Skin of body (tissue), 2 donors: ENCODE measurements around the gene IGLL1. TPM values are rescaled to one million over a fixed set of nuclear protein-coding genes. Genes with fewer than 3 reads are reported as not detected.
A peak's percentile ranks its signal among the peaks of the same experiment; 100 is the strongest.
"Not testable (repeated sequence)": the region's sequence is repeated elsewhere in the genome, so short reads cannot be mapped to it uniquely, and the experiment has no call there.

Experiments
- DNase-seq: peaks from one replicate; lab custom pipeline; 2025; lab: John Stamatoyannopoulos, UW
- total RNA-seq: library from RNA; depleted of rRNA; stranded (reverse); fragments of >200 nt; gene quantifications from one replicate; pipeline ENCODE4 v1.2.3, GENCODE V29; 2014

The IGLL1 gene
- total RNA-seq, 1 donor from 2014 or later, result 0.39 TPM

DNA sequence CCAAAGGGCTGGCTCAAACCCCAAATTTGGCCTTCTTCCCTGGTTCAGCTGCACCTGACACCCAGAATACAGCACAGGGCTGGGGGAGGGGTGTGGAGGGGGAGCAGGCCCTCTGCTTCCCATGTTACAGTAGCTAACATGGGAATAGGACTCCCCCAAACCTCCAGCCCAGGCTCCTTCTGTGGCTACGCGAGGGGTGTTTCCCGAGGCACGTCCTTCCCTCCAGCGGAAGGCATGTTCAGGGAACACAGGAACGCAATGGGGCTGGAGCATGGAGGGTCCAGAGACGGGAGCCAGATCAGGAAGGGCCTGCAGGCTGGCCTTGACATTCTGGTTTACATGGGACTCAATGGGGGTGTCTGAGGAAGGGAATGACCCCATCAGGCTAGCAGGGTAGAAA, 11.8 kb upstream of the IGLL1 start:
- no peak for DNase-seq

DNA sequence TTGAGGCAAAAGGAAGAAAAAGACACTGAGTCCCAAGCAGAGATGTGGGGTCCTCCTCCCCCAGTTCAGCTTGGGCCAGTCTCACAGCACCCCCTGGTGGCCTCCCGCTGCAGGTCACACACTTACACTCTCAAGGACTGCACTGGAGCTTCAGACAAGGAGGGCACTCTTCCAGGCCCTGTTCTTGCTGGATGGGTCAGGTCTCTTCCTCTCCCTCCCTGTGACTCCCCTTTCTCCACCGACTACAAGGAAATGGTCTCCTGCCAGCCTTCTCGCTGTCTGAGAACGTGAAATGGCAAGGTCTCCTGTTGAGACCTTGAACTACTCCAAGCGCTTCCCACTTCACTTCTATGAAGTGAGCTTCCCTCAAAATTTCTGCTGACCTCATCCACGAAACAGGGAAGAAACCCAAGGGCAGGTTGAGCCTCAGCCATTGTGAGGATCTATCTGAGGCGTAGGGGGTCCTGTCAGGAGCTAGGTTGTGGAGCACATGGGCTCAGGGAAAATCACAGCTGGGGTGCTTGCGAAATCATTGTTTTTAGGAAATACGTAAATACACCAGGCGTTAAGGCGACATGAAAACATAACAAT, 11.2 kb upstream of the IGLL1 start:
- no peak for DNase-seq

DNA sequence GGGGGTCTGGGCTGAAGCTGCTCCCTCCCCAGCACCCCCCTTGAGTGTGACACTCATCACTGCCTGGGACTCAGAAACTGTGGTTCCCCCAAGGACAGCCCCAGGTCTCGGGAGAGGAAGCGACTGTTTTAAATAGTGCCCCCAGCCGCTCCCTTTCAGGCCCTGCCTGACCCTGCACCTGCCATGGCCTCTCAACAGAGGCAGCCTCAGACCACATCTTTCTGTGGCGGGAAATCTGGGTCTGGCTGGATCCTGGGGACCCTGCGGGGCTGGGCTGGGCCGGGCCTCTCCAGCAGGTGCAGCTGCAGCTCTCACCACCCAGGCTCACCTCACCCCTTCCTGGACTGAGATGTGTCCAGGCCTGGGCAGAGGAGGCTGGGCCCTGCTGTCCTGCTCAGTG, 3.7 kb upstream of the IGLL1 start:
- DNase-seq, result no peak

DNA sequence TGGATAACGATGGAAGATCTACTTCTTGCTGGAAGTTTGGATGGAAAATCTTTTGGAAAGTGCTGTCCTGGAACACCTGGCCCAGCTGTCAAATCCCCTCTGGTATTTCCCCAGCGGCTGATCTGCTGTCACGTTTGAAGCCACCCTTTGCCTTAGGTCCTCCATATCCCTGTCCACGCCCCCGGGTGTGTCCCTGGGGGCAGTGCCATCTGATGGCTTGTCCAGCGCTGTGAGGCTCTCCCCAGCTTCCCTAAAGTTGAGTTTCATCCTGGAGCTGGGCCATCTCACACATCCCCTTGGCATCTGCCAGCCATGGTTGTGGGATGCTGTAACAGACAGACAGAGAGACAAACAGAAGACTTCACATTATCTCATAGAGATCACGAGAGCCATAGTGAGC, 3.1 kb upstream of the IGLL1 start:
- no peak for DNase-seq

DNA sequence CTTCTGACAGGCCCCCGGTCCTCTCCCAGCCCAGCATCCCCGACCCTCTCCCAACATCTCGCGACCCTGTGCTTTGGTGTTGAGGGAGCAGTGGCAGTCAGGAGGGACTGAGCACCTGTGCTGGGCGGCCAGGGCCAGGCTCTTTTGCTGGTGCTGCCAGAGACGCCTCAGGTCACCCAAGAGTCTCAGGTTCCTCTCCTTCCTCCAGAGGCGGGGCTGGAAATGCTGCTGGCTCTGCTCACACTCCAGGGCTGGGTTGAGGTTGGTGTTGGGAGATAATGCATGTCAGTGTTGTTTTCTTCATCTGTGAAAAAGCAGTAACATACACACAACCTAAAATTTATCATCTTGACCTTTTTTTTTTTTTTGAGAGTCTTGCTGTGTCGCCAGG, 1.2 kb upstream of the IGLL1 start:
- DNase-seq, result no peak

DNA sequence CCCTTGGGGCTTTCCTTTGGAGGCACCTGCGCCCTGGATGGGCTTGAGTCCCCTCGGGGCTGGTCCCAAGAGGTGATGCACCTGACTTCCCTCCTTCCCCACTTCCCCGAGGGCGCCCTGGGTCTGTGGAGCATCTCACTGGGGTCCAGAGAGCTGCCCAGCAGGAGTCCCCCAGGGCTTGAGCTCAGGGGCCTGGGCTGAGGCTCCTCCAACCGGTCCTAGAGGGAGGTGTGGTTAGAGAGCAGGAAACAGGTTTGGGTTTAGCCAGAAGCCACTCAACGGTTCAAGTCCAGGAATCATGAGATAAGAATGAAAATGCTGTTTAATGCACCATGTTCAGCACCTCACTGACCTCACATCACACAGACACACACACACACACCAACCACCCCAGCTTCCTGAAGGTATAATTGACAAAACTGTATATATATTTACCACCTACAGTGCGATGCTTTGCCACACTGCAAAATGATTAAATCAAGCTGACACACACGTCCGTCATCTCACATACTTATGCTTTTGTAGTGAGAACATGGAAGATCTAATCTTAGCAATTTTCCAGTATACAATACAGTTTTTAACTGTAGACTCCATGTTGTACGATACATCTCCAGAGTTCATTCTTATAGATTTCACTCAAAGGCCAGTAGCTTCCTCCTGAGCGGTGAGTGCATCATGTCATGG, 628 bp upstream of the IGLL1 start:
- no peak for DNase-seq

DNA sequence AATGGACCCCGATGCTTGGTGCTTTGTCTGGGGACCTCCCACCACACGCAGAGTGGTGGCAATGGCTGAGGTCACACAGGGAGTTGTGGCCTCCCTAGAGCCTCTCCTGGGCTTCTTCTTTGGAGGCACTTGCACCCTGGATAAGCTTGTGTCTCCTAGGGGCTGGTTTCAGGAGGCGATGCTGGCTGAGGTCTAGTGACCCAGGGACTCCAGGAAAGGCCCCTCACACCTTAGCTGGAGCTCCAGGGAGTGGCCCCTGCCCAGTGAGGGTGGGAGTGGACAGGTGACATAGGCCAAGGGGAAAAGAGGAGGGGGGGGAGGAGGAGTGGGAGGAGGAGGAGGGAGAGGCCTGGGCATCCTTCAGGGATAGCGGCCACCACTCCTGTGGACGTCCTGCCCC, 810 bp downstream of the IGLL1 start:
- DNase-seq, result no peak

DNA sequence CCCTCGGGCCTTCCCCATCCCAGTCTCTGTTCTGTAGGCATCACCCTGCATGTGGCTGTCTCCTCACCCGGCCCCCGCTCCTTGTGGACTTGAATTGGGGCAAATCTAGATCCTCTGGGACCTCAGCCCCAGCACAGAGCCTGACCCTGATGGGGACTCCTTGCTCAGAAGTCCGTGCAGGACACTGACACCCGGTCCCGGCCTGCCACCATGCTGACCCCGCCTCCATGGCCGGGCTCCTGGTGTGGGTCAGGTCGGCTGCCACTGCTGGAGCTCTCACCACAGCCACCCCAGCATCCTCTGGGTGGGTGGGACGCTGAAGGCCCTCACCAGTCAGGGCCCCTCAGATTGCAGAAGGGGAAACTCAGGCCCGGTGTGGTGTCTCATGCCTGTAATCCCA, 1.8 kb downstream of the IGLL1 start:
- DNase-seq, result no peak

DNA sequence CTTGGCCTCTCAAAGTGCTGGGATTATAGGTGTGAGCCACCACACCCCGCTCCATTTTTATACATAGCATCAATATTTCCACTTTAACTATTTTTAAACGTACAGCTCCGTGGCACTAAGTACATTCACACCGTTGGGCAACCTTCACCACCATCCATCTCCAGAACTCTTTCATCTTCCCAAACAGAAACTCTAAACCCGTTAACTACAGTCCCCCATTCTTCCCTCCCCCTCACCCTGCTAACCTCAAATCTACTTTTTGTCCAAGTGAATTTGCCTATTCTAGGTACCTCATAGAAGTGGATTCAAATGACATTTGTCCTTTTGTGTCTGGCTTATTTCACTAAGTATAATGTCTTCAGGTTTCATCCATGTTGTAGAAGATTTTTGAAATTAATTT, 3.4 kb downstream of the IGLL1 start:
- no peak for DNase-seq

DNA sequence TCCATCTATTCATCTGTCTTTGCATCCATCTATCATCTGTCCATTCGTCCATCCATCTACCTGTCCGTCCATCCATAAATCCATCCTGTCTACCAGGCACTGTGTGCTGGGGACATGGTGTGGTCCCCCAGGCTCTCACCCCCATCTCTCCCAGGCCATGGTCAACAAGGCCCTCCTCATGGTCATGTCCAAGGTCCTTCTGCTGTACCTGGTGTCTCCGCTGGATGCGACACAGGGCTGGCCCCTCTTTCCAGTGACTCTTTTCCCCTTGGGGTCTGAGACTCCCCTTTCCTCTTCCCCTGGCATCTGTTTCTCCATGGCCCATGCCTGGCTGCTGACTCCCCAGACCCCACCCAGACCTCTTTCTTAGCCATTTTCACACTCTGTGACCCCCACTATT, 4.5 kb downstream of the IGLL1 start:
- no peak for DNase-seq

DNA sequence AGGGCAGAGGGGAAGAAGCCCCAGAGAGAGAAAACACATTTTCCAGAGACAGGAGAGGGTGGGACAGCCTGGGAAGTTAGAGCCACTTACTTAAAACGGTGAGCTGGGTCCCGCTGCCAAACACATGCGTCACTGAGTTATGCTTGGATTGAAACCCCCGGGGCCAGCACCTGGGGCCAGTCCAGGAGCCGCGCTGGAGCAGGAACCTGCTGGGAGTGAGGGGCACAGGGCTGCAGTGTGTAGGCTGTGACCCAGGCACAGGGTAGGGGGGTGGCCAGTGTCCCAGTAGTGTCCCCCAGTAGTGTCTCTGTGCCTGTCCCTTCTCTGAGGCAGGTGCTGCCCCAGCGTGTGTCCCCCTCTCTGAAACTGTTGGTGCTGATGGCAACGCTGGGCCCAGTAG, 5.2 kb downstream of the IGLL1 start:
- no peak for DNase-seq

DNA sequence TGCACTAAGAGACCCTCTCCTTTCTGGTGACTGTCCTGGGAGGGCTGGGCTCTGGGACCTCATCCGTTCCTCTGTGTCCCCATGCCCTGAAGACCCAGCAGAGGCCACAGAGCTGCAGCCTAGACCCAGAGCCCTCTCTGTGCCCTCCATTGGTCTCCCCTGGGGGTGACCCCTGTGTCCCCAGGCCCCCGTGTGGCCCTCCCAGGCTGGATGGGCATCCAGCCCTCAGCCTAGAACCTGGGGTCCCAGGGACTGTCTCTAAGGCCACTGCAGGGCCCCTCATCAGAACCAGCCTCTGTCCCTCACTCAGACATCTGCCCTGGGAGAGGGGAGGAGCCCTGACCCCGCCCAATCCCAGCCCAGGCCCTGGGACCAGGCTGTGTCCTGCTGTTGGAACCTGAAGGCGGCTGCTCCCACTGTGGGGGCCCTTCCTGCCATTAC, 5.7 kb downstream of the IGLL1 start:
- DNase-seq, result no peak

DNA sequence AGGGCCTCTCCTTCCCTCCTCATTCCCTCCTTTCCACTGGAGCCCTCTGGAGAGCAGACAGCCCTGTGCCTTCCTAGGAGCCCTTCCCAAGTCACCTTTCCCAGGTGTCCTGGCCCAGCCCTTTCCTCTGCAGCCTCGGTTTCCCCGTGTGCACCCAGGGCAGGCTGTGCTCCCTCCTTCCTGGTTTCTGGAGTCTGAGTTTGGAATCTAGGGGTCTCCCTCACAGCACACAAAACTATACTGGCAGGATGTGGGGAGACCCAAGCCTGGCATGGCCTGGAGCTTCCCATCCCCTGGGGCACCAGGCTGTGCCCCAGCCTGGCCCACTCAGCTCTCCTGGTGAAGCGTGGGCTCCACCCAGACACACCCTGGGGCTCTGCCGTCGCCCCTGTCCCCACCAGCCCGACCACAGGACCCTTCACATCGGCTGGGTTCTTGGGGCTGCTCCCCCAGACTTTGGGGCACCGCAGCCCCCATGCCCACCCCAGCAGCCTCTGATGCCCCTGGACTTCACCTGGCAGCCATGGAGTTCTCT, 6.3 kb downstream of the IGLL1 start:
- DNase-seq, result not testable (repeated sequence)

DNA sequence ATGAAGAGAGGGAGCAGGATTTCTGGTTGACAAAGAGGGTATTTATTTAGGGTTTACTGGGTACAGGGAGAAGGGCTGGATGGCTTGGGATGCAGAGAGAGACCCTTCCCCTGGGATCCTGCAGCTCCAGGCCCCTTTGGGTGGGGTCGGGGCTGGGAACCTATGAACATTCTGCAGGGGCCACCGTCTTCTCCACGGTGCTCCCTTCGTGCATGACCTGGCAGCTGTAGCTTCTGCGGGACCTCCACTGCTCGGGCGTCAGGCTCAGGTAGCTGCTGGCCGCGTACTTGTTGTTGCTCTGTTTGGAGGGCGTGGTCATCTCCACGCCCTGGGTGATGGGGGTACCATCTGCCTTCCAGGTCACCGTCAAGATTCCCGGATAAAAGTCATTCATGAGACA, 7.0 kb downstream of the IGLL1 start:
- DNase-seq, result not testable (repeated sequence)

DNA sequence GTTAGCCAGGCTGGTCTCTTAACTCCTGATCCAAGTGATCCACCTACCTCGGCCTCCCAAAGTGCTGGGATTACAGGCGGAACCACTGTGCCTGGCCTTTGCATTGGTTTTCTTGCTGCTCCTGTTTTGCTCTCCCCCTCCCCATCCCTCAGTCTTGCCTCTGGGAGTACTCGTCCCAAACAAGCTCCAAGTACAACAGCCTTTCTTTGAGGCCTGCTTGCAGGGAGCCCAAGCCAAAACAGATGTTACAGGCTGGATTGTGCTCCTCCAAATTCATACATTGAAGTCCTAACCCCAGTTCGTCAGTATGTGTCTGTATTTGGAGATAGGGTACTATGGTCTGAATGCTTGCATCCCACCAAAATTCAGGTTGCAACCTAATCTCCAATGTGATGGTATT, 8.6 kb downstream of the IGLL1 start:
- DNase-seq, result peak; percentile 1

DNA sequence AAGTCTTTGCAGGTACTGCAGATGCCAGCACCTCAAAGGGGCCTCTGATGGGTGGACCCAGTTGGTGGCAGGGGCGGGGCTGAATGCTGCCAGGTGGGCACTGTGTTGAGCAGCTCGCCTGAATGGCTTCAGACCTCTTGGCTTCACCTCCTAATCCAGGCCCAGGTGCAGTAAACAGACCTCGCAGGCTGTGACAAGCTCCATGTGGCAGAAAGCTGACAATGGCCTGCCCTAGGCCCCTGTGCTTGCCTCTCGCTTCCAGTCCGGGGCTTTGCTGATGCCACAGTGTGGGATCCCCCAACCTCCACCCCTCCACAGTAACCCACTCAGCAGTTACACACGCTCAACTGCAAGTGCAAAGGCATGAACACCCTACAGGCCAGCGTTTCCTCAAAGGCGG, 9.4 kb downstream of the IGLL1 start:
- DNase-seq, result no peak

DNA sequence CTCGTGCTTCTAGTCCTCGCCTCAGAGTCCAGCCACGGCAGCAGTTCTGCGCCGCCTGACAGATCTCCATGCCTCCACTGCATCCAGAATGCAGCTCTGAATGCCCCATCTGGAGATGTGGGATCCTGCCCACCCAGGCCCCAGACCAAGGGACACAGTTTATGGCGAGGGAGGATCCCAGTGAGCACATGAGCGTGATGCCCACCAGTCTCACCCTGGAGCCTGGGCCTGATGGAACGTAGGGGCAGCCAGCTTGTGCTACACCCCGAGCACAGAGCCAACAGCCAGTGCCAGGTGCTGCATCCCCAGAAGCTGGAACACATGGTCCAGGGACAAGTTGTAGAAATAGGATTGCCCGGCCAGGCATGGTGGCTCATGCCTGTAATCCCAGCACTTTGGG, 10.4 kb downstream of the IGLL1 start:
- DNase-seq, result no peak

DNA sequence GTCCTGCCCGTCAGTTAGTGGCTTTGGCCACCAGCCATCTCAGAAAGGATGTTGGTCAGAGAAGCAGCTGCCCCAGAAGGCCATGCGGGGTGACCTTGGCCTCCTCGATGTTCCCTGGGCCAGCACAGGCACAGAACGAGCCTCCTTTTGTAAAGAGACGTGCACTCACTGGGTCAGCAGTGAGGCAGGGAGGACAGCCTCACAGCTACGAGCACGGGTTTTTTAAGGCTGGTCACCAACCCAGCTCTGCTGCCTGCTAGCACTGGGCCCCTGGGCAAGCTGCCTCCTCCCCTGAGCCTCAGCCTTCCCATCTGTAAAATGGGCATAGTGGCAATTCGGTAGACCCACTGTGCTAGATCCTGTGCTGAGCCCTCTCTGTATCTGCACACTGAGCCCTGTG, 10.8 kb downstream of the IGLL1 start:
- DNase-seq, result no peak

DNA sequence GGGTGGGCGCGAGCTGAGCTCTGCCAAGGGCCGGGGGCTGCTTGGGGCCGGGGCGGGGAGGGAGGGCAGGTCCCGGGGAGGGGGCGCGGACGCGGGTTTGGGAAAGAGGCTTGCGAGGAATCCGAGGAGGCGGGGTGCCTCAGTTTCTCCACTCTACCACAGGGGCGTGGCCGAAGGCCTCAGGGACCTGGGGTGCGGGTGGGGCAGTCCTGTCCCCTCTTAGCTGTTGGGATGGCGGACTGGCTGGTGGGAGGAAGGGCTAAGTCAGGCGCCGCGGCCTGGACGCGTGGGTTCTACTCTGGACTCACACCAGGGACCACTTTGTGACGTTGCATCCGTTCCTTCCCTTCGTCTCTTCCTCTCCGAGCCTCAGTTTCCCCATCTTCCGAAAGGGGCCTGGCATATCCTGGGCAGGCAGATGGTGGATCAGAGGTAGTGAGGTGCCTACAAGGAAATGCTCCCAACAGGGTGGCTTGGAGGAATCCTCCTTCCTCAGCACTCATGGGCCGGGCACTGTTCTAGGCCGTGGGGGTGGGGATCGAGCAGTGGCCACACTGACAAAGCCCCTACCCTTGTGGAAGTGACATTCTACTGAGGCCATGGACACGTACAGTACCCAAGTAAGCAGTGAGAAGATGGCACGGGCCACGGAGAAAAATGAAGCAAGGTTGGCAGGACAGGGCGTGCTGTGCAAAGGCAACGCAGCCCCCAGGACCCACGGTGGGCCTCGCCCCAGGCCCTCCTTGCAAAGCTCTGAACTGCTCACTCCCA, 13.2 kb downstream of the IGLL1 start:
- DNase-seq, result no peak

DNA sequence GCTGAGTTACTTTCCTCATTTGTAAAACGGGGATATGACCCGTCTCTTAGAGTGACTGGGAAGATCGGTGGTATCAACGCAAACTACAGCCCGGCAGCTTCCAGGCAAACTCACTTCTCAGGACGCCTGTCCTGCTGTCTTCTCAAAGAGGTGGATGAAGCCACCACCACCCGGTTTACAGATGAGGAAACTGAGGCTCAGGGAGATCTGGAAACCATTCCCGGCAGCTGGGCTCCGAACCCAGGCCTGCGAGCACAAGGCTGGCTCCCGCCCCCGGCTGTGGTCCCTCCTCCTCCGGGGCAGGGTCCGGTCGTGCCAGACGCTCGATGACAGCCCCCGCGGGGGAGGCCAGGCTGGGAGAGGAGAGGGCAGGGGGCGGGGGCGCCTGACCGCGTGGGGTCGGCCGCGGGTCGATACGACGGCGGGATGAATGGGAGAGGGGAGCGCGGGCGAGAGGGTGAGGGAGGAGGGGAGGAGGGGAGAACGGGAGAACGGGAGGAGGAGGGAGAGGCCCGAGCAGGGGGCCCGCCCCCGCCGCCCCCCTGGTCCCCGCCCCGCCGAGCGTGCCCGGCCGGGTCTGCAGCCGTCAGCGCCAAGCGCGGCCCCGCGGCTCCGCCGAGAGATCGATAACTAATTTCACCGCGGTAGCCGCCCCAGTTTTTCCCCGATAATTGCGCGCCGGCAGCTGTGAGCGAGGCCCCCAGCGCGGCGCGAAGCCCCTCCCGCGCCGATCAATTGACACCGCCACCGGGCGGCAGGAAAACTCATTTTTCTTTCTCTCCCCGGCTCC, 14.0 kb downstream of the IGLL1 start:
- no peak for DNase-seq

DNA sequence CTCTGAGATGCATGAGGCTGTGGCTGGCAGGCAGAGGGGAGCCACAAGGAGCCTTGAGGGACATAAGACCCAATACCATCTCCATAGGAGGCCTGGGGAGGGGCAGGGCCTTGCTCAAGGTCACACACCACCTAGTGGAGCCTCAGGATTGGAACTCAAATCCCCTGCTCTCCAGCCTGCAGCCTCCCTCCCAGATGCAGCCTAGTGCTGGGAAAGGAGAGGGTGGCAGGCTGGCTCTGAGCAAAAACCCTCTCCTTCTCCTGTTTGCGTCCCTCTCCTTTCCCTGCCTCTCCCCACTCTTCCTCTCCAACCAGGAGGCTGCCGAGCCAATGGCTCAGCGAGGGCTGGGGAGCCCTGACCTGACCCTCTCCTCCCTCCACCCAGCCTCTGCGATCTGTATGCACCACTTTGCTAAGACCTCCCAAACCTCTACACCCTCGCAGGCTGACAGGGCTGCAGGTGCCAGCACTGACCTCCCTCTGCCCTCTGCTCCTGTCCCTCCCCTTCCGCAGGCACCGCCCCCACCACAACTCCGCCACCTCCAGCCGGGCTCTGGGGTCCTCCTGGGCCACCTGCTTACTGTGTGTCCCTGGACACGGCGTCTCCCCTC, 14.7 kb downstream of the IGLL1 start:
- DNase-seq, result no peak
